Measurements from ENCODE around the gene NHS.

DNA sequence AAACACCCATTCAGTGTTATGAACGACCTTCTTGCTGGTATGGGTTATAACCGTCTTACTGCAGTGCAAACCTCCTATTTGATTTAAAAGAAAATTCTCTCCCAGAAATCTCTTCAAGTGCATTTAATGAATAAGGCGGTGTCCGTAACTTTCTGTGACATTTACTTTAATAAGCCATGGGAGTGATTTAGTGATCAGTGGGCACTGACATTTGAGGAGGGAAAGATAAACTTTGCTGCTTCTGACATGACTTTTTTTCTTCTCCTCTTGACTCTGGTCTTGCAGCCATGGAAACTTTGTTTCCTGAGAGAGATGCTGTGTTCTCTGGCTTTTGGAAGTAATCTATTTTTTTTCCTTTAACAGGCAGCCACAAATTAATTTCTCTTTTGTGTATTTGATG lies 106.1 kb downstream of the NHS start:
- no peak for TF ChIP-seq POLR2AphosphoS5 (IDR thresholded peaks at IDR 0.05)
- TF ChIP-seq, protein P1, sequence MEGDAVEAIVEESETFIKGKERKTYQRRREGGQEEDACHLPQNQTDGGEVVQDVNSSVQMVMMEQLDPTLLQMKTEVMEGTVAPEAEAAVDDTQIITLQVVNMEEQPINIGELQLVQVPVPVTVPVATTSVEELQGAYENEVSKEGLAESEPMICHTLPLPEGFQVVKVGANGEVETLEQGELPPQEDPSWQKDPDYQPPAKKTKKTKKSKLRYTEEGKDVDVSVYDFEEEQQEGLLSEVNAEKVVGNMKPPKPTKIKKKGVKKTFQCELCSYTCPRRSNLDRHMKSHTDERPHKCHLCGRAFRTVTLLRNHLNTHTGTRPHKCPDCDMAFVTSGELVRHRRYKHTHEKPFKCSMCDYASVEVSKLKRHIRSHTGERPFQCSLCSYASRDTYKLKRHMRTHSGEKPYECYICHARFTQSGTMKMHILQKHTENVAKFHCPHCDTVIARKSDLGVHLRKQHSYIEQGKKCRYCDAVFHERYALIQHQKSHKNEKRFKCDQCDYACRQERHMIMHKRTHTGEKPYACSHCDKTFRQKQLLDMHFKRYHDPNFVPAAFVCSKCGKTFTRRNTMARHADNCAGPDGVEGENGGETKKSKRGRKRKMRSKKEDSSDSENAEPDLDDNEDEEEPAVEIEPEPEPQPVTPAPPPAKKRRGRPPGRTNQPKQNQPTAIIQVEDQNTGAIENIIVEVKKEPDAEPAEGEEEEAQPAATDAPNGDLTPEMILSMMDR (IDR thresholded peaks at IDR 0.05) = no peak
